Stimulated activated CD8-positive, alpha-beta memory T cell treated with anti-CD3 and anti-CD28 coated beads, Interleukin-4, amount 100 ng/mL, for 1 hour (primary cell): ENCODE data around the gene LNP1.
"Not testable (repeated sequence)": the region's sequence is repeated elsewhere in the genome, so short reads cannot be mapped to it uniquely, and the experiment has no call there.

Experiments
- DNase-seq, 2 donors: peaks; one replicate each; pipeline ENCODE4 v3.0.0-alpha.2; 2020; ENCODE audit warnings: low read depth in 2 of 2, low spot score in 1 of 2

The LNP1 gene

DNA sequence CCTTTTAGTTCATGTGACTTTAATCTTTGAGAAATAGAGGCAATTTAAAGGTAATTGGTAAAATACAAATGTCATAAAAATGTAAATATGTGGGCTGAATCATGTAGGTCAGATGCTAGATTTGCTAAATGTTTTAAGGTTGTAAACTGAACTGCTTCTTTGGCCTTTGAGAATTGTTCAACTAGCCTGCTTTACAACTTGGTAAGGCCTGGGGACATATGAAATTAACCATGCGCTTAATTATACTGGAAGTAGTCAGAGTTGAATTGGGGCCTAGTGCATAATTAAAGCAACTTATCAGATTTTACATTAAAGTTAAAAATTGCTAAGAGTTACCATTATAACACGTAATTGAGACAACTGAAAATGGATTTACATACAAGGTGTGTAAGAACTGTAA lies 70.1 kb downstream of the LNP1 start:
- no peak for DNase-seq

- DNase-seq, result not testable (repeated sequence)
Measured at GRCh38 chr3:100477851-100478360, 76.6 kb downstream of the LNP1 start.

DNA sequence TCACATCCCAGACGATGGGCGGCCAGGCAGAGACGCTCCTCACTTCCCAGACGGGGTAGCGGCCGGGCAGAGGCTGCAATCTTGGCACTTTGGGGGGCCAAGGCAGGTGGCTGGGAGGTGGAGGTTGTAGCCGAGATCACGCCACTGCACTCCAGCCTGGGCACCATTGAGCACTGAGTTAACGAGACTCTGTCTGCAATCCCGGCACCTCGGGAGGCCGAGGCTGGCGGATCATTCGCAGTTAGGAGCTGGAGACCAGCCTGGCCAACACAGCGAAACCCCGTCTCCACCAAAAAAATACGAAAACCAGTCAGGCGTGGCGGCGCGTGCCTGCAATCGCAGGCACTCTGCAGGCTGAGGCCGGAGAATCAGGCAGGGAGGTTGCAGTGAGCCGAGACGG lies 77.2 kb downstream of the LNP1 start:
- DNase-seq, result not testable (repeated sequence)

- no peak for DNase-seq
Measured at GRCh38 chr3:100480081-100480480, 78.7 kb downstream of the LNP1 start.

DNA sequence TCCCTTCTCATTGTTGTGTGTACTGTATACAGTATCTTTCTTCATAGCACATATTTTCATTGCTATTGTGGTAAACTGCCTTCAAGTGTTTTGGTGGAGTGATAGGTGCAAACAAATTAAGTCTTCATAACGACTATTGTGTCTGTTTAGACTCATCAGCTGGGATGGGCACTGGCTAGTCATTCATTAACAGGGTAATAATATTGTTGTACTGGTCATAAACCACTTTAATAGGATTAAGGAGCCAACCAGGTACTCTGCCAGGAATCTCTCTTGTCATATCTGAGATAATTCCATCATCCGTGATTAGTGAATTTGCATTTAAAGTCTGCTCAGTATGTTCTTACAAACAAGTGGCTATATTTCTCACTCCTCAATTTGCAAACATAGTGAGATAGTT lies 80.8 kb downstream of the LNP1 start:
- no peak for DNase-seq

DNA sequence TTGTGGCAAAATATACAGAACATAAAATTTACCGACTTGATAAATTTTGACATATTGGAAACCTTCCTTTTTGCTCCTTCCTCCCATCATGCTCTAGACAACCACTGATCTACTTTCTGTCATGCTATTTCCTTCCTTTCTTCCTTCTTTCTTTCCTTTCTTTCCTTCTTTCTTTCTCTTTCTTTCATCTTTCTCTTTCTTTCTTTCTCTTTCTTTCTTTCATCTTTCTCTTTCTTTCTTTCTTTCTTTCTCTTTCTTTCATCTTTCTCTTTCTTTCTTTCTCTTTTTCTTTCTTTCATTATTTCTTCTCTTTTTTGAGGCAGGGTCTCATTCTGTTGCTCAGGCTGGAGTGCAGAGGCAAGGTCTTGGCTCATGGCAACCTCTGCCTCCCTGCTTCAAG lies 82.2 kb downstream of the LNP1 start:
- DNase-seq, result no peak

DNA sequence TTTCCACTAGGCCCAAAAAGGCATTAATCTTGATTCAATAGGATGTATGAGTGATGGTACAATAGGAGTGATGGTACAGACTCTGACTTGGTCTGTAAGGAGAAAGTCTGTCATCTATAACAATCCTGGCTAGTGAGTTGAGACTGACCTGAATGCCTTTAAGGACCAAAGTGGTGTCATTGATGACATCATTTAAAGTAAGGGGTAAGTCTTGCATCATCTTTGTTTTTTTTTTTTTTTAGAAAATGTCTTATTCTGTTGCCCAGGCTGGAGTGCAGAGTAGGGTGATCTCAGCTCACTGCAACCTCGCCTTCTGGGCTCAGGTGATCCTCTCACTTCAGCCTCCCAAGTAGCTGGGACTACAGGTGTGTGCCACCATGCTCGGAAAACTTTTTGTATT lies 85.5 kb downstream of the LNP1 start:
- DNase-seq, result no peak

- no peak for DNase-seq
Measured at GRCh38 chr3:100489118-100489517, 87.8 kb downstream of the LNP1 start.

- DNase-seq, result peak; percentile 36 to 46
Measured at GRCh38 chr3:100492059-100493006, 91.0 kb downstream of the LNP1 start, which contains the start of gene TMEM45A. TMEM45A (plus strand) TSS chr3:100492619; CDS start chr3:100555212, 62,593 bp downstream.

DNA sequence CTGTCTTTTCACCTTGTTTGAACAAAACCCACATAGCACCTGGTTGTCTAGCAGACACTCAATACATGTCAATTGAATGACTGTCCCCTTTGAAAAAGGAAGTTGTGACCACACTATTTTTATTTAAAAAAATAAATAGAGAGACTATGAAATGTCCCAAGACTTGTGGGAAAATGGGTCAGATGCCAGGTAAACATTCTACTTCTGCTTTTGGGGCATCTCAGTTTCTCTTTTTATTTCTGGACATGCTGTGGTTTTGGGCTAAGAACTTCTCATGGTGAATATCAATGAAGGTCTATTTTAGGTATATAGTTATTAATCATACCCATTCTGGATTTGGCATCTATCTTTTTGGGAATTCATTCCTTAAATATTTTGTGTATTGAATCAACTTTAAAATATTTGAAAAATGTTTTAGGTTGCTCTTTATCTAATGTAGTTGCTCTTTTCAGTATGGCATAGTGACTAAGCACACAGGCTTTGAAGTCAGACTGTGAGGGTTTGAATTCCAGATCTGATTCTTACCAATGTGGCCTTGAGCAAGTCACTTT lies 95.4 kb downstream of the LNP1 start:
- DNase-seq, result no peak

DNA sequence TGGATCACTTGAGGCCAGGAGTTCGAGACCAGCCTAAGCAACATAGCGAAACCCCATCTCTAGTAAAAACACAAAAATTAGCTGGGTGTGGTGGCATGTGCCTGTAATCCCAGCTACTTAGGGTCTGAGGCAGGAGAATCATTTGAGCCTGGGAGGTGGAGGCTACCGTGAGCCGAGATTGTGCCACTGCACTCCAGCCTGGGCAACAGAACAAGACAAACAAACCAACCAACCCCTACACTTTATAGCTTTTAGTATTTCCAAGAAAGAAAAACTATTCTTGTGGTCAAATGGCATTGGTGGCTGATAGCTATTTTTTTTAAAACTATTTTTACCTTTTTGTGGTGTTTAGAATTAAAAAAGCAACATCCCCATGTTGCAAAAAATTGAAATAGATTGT lies 98.3 kb downstream of the LNP1 start:
- DNase-seq, result no peak

DNA sequence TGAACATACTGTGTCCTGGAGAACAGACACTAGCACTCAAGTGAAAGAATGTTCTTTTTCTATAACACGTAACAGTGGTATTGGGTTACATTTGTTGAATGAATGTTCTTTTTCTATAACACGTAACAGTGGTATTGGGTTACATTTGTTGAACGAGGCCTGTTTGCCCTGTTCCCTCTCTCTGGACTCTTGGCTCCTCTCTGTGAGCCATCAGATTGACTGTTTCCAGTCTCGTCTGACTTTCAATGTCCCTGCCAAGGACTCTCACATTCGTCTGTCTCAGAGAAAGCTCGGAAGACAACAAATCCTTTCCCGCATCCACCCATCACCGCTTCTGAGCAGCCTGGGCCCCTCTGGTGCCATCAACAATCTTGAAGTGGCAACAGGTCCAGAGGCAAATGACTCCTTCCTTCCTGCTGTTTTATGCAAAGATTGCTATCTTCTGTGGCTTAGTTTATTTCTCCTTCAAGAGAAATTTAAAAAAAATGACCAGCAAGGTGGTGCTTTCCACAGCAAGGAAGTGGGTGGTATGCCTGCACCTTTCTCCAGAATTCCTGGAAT lies 99.1 kb downstream of the LNP1 start:
- no peak for DNase-seq

GRCh38 chr3:100503448-100503847 lies 102.1 kb downstream of the LNP1 start:
- no peak for DNase-seq
